ENCODE measurements around the gene PCDHGA12. TPM values are rescaled to one million over a fixed set of nuclear protein-coding genes. Genes with fewer than 3 reads are reported as not detected.
"Not testable (repeated sequence)": the region's sequence is repeated elsewhere in the genome, so short reads cannot be mapped to it uniquely, and the experiment has no call there.

The PCDHGA12 gene
- total RNA-seq, 2 donors from 2014 or later = 5.2 to 11.6 TPM

GRCh38 chr5:141427783-141428426, 2.4 kb upstream of the PCDHGA12 start:
- DNase-seq (ENCODE audit: low spot score) = no peak
- intact Hi-C loops (cut with DNase I) = loop anchor here in 1 of 2 donors (10.0 kb wide), 1 partner anchor 97 kb away; no protein-coding TSS in a partner anchor

- intact Hi-C loops (cut with DNase I) = no loop called here
- no peak for DNase-seq (ENCODE audit: low spot score)
These were observed 979 bp downstream of the PCDHGA12 start for GRCh38 chr5:141431286-141431685.

DNA sequence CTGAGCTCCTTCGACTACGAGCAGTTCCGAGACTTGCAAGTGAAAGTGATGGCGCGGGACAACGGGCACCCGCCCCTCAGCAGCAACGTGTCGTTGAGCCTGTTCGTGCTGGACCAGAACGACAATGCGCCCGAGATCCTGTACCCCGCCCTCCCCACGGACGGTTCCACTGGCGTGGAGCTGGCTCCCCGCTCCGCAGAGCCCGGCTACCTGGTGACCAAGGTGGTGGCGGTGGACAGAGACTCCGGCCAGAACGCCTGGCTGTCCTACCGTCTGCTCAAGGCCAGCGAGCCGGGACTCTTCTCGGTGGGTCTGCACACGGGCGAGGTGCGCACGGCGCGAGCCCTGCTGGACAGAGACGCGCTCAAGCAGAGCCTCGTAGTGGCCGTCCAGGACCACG, 2.0 kb downstream of the PCDHGA12 start:
- intact Hi-C loops (cut with DNase I); DNase-seq (ENCODE audit: low spot score): not testable (repeated sequence)

DNA sequence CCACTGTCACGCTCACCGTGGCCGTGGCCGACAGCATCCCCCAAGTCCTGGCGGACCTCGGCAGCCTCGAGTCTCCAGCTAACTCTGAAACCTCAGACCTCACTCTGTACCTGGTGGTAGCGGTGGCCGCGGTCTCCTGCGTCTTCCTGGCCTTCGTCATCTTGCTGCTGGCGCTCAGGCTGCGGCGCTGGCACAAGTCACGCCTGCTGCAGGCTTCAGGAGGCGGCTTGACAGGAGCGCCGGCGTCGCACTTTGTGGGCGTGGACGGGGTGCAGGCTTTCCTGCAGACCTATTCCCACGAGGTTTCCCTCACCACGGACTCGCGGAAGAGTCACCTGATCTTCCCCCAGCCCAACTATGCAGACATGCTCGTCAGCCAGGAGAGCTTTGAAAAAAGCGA, 2.4 kb downstream of the PCDHGA12 start:
- intact Hi-C loops (cut with DNase I) = not testable (repeated sequence)

GRCh38 chr5:141434006-141434405, 3.7 kb downstream of the PCDHGA12 start:
- no peak for DNase-seq (ENCODE audit: low spot score)
- intact Hi-C loops (cut with DNase I) = no loop called here

More for the DNA sequence above, 2.4 kb downstream of the PCDHGA12 start:
- DNase-seq (ENCODE audit: low spot score) = not testable (repeated sequence)

GRCh38 chr5:141437221-141437620, 6.9 kb downstream of the PCDHGA12 start:
- intact Hi-C loops (cut with DNase I) = no loop called here
- DNase-seq (ENCODE audit: low spot score) = no peak

GRCh38 chr5:141439411-141440141, 9.3 kb downstream of the PCDHGA12 start:
- no peak for DNase-seq (ENCODE audit: low spot score)
- intact Hi-C loops (cut with DNase I) = no loop called here

DNA sequence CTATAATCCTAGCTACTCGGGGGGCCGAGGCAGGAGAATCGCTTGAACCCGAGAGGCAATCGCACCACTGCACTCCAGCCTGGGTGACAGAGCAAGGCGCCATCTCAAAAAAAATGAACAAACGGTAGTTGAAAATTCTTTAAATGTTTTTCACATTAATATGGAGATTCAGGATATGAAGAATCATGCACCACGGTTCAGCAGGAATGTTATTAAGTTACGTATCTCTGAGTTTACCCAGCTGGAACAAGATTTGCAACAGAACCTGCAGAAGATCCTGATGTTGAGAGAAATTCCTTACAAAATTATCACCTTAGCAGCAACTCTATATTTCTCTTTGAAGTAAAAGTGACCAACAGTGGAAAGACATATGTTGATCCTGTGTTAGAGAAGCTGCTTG, 10.0 kb downstream of the PCDHGA12 start:
- intact Hi-C loops (cut with DNase I) = no loop called here
- DNase-seq (ENCODE audit: low spot score) = no peak

GRCh38 chr5:141441571-141442170, 11.4 kb downstream of the PCDHGA12 start:
- intact Hi-C loops (cut with DNase I) = no loop called here

GRCh38 chr5:141465351-141465750, 35.0 kb downstream of the PCDHGA12 start:
- DNase-seq (ENCODE audit: low spot score) = no peak

More at GRCh38 chr5:141441571-141442170, 11.4 kb downstream of the PCDHGA12 start:
- DNase-seq (ENCODE audit: low spot score) = no peak

GRCh38 chr5:141475625-141476131, 45.4 kb downstream of the PCDHGA12 start, which contains the start of gene PCDHGC3:
Gene PCDHGC3, plus strand, starts transcription at chr5:141475966. Its CDS starts 151 bp downstream, at chr5:141476117.
- peak; percentile 97 for DNase-seq (ENCODE audit: low spot score)
- intact Hi-C loops (cut with DNase I) = loop anchor here in 1 of 2 donors (5.0 kb wide), 1 partner anchor 37 kb away; no protein-coding TSS in a partner anchor

More at GRCh38 chr5:141465351-141465750, 35.0 kb downstream of the PCDHGA12 start:
- intact Hi-C loops (cut with DNase I) = no loop called here

DNA sequence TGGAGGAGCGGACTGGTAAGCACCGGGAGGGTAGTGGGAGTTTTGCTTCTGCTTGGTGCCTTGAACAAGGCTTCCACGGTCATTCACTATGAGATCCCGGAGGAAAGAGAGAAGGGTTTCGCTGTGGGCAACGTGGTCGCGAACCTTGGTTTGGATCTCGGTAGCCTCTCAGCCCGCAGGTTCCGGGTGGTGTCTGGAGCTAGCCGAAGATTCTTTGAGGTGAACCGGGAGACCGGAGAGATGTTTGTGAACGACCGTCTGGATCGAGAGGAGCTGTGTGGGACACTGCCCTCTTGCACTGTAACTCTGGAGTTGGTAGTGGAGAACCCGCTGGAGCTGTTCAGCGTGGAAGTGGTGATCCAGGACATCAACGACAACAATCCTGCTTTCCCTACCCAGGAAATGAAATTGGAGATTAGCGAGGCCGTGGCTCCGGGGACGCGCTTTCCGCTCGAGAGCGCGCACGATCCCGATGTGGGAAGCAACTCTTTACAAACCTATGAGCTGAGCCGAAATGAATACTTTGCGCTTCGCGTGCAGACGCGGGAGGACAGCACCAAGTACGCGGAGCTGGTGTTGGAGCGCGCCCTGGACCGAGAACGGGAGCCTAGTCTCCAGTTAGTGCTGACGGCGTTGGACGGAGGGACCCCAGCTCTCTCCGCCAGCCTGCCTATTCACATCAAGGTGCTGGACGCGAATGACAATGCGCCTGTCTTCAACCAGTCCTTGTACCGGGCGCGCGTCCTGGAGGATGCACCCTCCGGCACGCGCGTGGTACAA, 46.0 kb downstream of the PCDHGA12 start:
- peak; percentile 92 for DNase-seq (ENCODE audit: low spot score)
- intact Hi-C loops (cut with DNase I) = loop anchor here in 1 of 2 donors (5.0 kb wide), 1 partner anchor 36 kb away; no protein-coding TSS in a partner anchor

DNA sequence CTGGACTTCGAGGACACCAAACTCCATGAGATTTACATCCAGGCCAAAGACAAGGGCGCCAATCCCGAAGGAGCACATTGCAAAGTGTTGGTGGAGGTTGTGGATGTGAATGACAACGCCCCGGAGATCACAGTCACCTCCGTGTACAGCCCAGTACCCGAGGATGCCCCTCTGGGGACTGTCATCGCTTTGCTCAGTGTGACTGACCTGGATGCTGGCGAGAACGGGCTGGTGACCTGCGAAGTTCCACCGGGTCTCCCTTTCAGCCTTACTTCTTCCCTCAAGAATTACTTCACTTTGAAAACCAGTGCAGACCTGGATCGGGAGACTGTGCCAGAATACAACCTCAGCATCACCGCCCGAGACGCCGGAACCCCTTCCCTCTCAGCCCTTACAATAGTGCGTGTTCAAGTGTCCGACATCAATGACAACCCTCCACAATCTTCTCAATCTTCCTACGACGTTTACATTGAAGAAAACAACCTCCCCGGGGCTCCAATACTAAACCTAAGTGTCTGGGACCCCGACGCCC, 46.8 kb downstream of the PCDHGA12 start:
- intact Hi-C loops (cut with DNase I) = loop anchor here in 1 of 2 donors (5.0 kb wide), 1 partner anchor 35 kb away; no protein-coding TSS in a partner anchor
- no peak for DNase-seq (ENCODE audit: low spot score)

DNA sequence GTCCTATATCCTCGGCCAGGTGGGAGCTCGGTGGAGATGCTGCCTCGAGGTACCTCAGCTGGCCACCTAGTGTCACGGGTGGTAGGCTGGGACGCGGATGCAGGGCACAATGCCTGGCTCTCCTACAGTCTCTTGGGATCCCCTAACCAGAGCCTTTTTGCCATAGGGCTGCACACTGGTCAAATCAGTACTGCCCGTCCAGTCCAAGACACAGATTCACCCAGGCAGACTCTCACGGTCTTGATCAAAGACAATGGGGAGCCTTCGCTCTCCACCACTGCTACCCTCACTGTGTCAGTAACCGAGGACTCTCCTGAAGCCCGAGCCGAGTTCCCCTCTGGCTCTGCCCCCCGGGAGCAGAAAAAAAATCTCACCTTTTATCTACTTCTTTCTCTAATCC, 47.5 kb downstream of the PCDHGA12 start:
- intact Hi-C loops (cut with DNase I) = loop anchor here in 1 of 2 donors (5.0 kb wide), 1 partner anchor 34 kb away; no protein-coding TSS in a partner anchor
- no peak for DNase-seq (ENCODE audit: low spot score)

DNA sequence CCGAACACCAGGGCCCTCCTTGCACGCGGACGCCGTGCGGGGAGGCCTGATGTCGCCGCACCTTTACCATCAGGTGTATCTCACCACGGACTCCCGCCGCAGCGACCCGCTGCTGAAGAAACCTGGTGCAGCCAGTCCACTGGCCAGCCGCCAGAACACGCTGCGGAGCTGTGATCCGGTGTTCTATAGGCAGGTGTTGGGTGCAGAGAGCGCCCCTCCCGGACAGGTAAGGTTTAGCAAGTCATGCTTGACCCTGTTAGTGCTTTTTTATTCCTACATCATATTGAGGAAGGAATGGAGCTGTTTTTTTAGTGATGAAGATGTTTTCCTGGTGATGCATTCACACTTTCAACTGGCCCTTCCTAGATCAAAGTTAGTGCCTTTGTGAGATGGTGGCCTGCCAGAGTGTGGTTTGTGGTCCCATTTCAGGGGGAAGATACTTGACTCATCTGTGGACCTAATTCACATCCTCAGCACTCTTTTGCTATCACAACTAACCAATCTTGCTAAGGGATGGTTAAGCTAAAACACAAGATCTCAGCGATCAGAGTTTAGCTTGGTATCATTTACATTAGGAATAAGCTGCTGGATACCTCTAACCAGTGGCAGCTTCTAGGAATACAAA, 48.1 kb downstream of the PCDHGA12 start:
- intact Hi-C loops (cut with DNase I) = loop anchor here in 1 of 2 donors (5.0 kb wide), 1 partner anchor 34 kb away; no protein-coding TSS in a partner anchor

DNA sequence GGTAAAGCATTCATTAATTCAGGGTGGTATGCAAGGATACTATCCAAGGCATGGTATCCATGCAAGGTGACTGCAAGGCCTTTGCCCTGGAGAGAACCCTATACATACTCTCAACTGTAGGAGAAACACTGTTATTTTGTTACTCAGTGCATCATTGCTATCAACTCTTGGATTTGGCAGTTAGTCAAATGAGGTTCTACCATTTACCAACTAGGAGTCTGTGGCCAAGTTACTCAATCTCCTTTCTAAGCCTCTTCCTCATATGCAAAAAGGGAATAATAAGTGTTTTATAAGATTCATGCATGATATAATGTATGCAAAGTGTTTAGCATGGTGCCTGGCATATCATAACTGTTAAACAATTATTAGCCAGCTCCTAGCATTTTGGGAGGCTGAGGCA, 49.5 kb downstream of the PCDHGA12 start:
- no peak for DNase-seq (ENCODE audit: low spot score)
- intact Hi-C loops (cut with DNase I) = loop anchor here in 1 of 2 donors (5.0 kb wide), 1 partner anchor 33 kb away; no protein-coding TSS in a partner anchor

More for the DNA sequence above, 48.1 kb downstream of the PCDHGA12 start:
- DNase-seq (ENCODE audit: low spot score) = peak; percentile 80
